DOHH2 (cell line): ENCODE results near the gene ANXA4.

Experiments
- EZH2phosphoT487 ChIP-seq: fragments of 200-600 bp; sonication (generic); IDR thresholded peaks from 2 replicates; pipeline ENCODE4 v1.6.1; 2017; ENCODE audit warnings: borderline replicate concordance, mild to moderate bottlenecking, antibody characterized with exemption, low read length, moderate library complexity, mixed read lengths
- TF ChIP-seq, protein P1 (sequence below): fragments of 200-600 bp; sonication (generic); IDR thresholded peaks from one replicate; pipeline ENCODE4 v1.5.1; 2014; ENCODE audit warnings: antibody characterized with exemption, mild to moderate bottlenecking, low read depth, low read length; ENCODE audit not compliant: poor library complexity, severe bottlenecking

DNA sequence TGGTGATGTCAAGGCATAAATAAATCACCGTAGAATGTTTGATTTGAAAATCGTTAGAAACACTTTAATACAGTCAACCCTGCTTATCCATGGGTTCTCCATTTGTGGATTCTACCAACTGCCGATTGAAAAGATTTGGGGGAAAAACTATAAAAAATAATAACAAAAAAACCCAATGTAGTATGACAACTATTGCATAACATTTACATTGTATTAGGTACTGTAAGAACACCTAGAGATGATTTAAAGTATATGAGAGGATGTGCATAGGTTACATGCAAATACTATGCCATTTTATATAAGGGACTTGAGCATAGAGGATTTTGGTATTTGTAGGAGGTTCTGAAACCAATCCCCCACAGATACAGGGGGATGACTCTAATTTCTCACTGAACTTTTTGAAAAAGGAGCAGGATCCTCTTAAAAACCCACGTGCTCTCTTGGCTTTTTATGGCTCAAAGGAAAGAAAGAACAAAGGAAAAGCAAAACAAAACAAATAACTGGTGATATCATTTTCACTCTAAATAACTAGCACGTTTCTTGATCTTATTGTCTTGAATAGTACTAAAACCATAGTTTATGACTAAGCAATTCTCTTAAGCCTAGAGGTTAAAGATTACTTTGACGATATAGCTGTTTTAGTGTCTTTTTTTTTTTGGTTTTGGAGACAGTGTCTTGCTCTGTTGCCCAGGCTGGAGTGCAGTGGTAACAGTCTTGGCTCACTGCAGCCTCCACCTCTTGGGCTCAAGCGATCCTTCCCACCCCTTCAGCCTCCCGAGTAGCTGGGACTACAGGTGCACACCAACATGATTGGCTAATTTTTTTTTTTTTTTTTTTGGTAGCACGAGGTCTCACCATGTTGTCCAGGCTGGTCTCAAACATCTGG is 104.5 kb downstream of the ANXA4 start:
- TF ChIP-seq, protein P1, sequence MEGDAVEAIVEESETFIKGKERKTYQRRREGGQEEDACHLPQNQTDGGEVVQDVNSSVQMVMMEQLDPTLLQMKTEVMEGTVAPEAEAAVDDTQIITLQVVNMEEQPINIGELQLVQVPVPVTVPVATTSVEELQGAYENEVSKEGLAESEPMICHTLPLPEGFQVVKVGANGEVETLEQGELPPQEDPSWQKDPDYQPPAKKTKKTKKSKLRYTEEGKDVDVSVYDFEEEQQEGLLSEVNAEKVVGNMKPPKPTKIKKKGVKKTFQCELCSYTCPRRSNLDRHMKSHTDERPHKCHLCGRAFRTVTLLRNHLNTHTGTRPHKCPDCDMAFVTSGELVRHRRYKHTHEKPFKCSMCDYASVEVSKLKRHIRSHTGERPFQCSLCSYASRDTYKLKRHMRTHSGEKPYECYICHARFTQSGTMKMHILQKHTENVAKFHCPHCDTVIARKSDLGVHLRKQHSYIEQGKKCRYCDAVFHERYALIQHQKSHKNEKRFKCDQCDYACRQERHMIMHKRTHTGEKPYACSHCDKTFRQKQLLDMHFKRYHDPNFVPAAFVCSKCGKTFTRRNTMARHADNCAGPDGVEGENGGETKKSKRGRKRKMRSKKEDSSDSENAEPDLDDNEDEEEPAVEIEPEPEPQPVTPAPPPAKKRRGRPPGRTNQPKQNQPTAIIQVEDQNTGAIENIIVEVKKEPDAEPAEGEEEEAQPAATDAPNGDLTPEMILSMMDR: no peak
- TF ChIP-seq EZH2phosphoT487: no peak
